ENCODE measurements around the gene CACNA1C. TPM values are rescaled to one million over a fixed set of nuclear protein-coding genes. Genes with fewer than 3 reads are reported as not detected.

Gene CACNA1C
- total RNA-seq, 1 experiment from 2014 or later: not detected

- Histone ChIP-seq H4K20me1 (ENCODE audit: insufficient read depth) (no peaks in the 10 kb centered on the region), H3K27me3 (ENCODE audit: insufficient read depth, low read depth) (peaks cover 86% of the 10 kb centered on the region), H3K4me1 (replicated peaks; ENCODE audit: insufficient read depth) (no peaks in the 10 kb centered on the region), H3K79me2 (ENCODE audit: low read depth) (no peaks in the 10 kb centered on the region), H3K9me3 (ENCODE audit: insufficient read depth, low read depth) (no peaks in the 10 kb centered on the region), H3F3A (ENCODE audit: insufficient read depth, low read depth) (no peaks in the 10 kb centered on the region), H3K27ac (no peak overlapping the region), H3K4me2 (no peak overlapping the region), H2AFZ (no peak overlapping the region), H3K4me3 (no peak overlapping the region), H3K9me2 (ENCODE audit: insufficient read depth) (no peaks in the 10 kb centered on the region), H3K36me3 (ENCODE audit: low read depth) (no peaks in the 10 kb centered on the region)
- DNase-seq: no peak
- intact Hi-C loops (cut with micrococcal nuclease; ENCODE audit: unreplicated experiment): no loop called here
- no TSS peak for BruUV-seq (replicated peaks)
- no peak for TF ChIP-seq EZH2 (IDR thresholded peaks at IDR 0.05; ENCODE audit: low read depth)
- TF ChIP-seq CTCF (conservative IDR thresholded peaks at IDR 0.05): no peak
- ChIA-PET CTCF (no interaction called here), POLR2A (ENCODE audit: unreplicated experiment) (no interaction called here)
These were observed 280.9 kb downstream of the CACNA1C start for GRCh38 chr12:2333491-2334195.

GRCh38 chr12:2334271-2334670 lies 281.5 kb downstream of the CACNA1C start:
- H3K9me2 ChIP-seq (ENCODE audit: insufficient read depth): no peaks in the 10 kb centered on the region
- no peaks in the 10 kb centered on the region for H3K9me3 ChIP-seq (ENCODE audit: insufficient read depth, low read depth)
- H3K4me1 ChIP-seq (replicated peaks; ENCODE audit: insufficient read depth): no peaks in the 10 kb centered on the region
- no peaks in the 10 kb centered on the region for H3K36me3 ChIP-seq (ENCODE audit: low read depth)
- no peaks in the 10 kb centered on the region for H3K79me2 ChIP-seq (ENCODE audit: low read depth)
- ChIA-PET CTCF (no interaction called here), POLR2A (ENCODE audit: unreplicated experiment) (no interaction called here)
- no peaks in the 10 kb centered on the region for H3F3A ChIP-seq (ENCODE audit: insufficient read depth, low read depth)
- peaks cover 80% of the 10 kb centered on the region for H3K27me3 ChIP-seq (ENCODE audit: insufficient read depth, low read depth)
- TF ChIP-seq CTCF (conservative IDR thresholded peaks at IDR 0.05) (no peak), EZH2 (IDR thresholded peaks at IDR 0.05; ENCODE audit: low read depth) (no peak)
- H3K4me3 ChIP-seq: no peak overlapping the region
- H2AFZ ChIP-seq: no peak overlapping the region
- H3K4me2 ChIP-seq: no peak overlapping the region
- no peak for DNase-seq
- intact Hi-C loops (cut with micrococcal nuclease; ENCODE audit: unreplicated experiment): no loop called here
- no peaks in the 10 kb centered on the region for H4K20me1 ChIP-seq (ENCODE audit: insufficient read depth)
- H3K27ac ChIP-seq: no peak overlapping the region
- no TSS peak for BruUV-seq (replicated peaks)

GRCh38 chr12:2334689-2335088 lies 281.9 kb downstream of the CACNA1C start:
- Histone ChIP-seq H4K20me1 (ENCODE audit: insufficient read depth) (no peaks in the 10 kb centered on the region), H3K79me2 (ENCODE audit: low read depth) (no peaks in the 10 kb centered on the region), H3K9me2 (ENCODE audit: insufficient read depth) (no peaks in the 10 kb centered on the region), H3K36me3 (ENCODE audit: low read depth) (no peaks in the 10 kb centered on the region), H3K4me1 (replicated peaks; ENCODE audit: insufficient read depth) (no peaks in the 10 kb centered on the region), H3F3A (ENCODE audit: insufficient read depth, low read depth) (no peaks in the 10 kb centered on the region), H2AFZ (no peak overlapping the region), H3K4me3 (no peak overlapping the region), H3K27me3 (ENCODE audit: insufficient read depth, low read depth) (peaks cover 75% of the 10 kb centered on the region), H3K4me2 (no peak overlapping the region), H3K9me3 (ENCODE audit: insufficient read depth, low read depth) (no peaks in the 10 kb centered on the region), H3K27ac (no peak overlapping the region)
- BruUV-seq (replicated peaks): no TSS peak
- intact Hi-C loops (cut with micrococcal nuclease; ENCODE audit: unreplicated experiment): no loop called here
- POLR2A ChIA-PET (ENCODE audit: unreplicated experiment): no interaction called here
- DNase-seq: no peak
- CTCF ChIA-PET: no interaction called here
- TF ChIP-seq EZH2 (IDR thresholded peaks at IDR 0.05; ENCODE audit: low read depth) (no peak), CTCF (conservative IDR thresholded peaks at IDR 0.05) (no peak)

Measured in PC-9 (cell line).